Spleen (tissue), 7 donors: ENCODE data around the gene CCNL1.
A peak's percentile ranks its signal among the peaks of the same experiment; 100 is the strongest.

ENCODE experiments used
- POLR2A ChIP-seq, 3 donors: fragments of 450-650 bp; IDR thresholded peaks; one replicate each; pipeline ENCODE4 v1.5.1; 2017; ENCODE audit warnings: antibody characterized with exemption in 3 of 3, mild to moderate bottlenecking in 1 of 3
- POLR2AphosphoS5 ChIP-seq, 3 donors: sonication (generic); formaldehyde crosslinking; IDR thresholded peaks; one replicate each; pipeline ENCODE4 v1.5.1; 2017; ENCODE audit warnings: antibody characterized with exemption in 3 of 3
- TF ChIP-seq, protein P1 (sequence below), 11 experiments: fragments of 200-600 bp in 7 of 11; fragments of 450-650 bp in 4 of 11; sonication (generic) in 4 of 11; IDR thresholded peaks in 8 of 11; conservative IDR thresholded peaks in 3 of 11; 1 replicate in 7 of 11; 2 replicates in 4 of 11; pipeline versions ENCODE4 v1.4.0 to v1.8.0; 2016 to 2021; ENCODE audit warnings: antibody characterized with exemption in 11 of 11, inconsistent platforms in 4 of 11, mild to moderate bottlenecking in 1 of 11
- donor health status: DM: no; HTN: no; CAD: no; lungs with moderate emphysema.
- donor health status: DM: no; HTN: no; CAD: no.
- donor health status: DM: no; HTN: no; CAD: no.

DNA sequence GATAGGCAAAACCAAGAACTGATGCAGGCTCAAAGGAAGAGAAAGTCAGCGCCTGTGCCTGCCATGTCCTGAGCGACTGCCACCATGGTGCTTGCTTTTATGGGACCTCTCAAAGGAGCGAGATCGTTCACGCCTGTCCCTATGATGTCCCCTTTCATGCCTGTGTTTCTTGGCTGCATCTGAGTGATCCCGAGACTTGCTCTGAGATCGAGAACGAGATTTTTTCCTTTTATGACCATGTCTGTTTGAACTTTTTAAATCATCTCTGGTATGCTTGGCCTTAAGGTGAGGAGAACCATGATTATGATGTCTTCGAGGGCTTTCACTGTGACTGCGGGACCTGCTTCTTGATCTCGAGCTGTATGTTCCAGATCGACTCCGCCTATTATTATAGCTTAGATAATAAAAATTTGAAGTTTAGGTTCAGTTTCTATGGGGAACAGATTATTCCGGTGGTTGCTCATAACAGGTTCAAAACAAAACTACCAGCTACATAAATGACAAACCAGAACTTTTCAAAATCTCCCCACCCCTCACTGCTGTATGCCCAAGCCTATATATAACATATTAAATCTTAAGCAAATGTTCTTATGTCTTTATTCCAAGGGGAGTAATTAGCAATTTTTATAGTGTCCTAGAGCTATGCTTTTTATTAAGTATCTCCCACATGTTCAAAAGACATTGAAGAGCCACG, 11.6 kb downstream of the CCNL1 start:
- TF ChIP-seq, protein P1, sequence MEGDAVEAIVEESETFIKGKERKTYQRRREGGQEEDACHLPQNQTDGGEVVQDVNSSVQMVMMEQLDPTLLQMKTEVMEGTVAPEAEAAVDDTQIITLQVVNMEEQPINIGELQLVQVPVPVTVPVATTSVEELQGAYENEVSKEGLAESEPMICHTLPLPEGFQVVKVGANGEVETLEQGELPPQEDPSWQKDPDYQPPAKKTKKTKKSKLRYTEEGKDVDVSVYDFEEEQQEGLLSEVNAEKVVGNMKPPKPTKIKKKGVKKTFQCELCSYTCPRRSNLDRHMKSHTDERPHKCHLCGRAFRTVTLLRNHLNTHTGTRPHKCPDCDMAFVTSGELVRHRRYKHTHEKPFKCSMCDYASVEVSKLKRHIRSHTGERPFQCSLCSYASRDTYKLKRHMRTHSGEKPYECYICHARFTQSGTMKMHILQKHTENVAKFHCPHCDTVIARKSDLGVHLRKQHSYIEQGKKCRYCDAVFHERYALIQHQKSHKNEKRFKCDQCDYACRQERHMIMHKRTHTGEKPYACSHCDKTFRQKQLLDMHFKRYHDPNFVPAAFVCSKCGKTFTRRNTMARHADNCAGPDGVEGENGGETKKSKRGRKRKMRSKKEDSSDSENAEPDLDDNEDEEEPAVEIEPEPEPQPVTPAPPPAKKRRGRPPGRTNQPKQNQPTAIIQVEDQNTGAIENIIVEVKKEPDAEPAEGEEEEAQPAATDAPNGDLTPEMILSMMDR (IDR thresholded peaks at IDR 0.05 in 8 of 11, conservative IDR thresholded peaks at IDR 0.05 in 3 of 11), result no peak
- no peak for TF ChIP-seq POLR2A (IDR thresholded peaks at IDR 0.05)
- peak in 2 of 3 donors; percentile 34 to 69 for TF ChIP-seq POLR2AphosphoS5 (IDR thresholded peaks at IDR 0.05)
